ENCODE results near the gene SAMD14. TPM values are rescaled to one million over a fixed set of nuclear protein-coding genes. Genes with fewer than 3 reads are reported as not detected.

Gene SAMD14
- total RNA-seq, 1 experiment from 2014 or later, result not detected

GRCh38 chr17:50114401-50114800, 15.6 kb downstream of the SAMD14 start:
- BruUV-seq (replicated peaks), result no TSS peak
- TF ChIP-seq CTCF (IDR thresholded peaks at IDR 0.05; ENCODE audit: unreplicated experiment), result no peak
- peaks cover 52% of the 10 kb centered on the region for H3K27me3 Mint-ChIP-seq (ENCODE audit: unreplicated experiment)
- no peaks in the 10 kb centered on the region for H3K4me1 Mint-ChIP-seq (ENCODE audit: low read depth, unreplicated experiment)
- intact Hi-C loops (cut with micrococcal nuclease; ENCODE audit: unreplicated experiment), result no loop called here
- no peaks in the 10 kb centered on the region for H3K9me3 Mint-ChIP-seq (ENCODE audit: low read depth, unreplicated experiment)
- H3K36me3 Mint-ChIP-seq (ENCODE audit: insufficient read depth, unreplicated experiment), result peaks cover 13% of the 10 kb centered on the region
- H3K4me3 Mint-ChIP-seq (ENCODE audit: low read depth, unreplicated experiment), result no peak overlapping the region
- H3K27ac Mint-ChIP-seq (ENCODE audit: unreplicated experiment), result no peak overlapping the region
- DNase-seq, result no peak
- CTCF ChIA-PET, result interaction anchor here (0.6 to 1.7 kb wide), 6 partner anchors 9 to 64 kb away, joined by 3 to 9 read pairs (median 4); partner anchors contain the start of gene PDK2

DNA sequence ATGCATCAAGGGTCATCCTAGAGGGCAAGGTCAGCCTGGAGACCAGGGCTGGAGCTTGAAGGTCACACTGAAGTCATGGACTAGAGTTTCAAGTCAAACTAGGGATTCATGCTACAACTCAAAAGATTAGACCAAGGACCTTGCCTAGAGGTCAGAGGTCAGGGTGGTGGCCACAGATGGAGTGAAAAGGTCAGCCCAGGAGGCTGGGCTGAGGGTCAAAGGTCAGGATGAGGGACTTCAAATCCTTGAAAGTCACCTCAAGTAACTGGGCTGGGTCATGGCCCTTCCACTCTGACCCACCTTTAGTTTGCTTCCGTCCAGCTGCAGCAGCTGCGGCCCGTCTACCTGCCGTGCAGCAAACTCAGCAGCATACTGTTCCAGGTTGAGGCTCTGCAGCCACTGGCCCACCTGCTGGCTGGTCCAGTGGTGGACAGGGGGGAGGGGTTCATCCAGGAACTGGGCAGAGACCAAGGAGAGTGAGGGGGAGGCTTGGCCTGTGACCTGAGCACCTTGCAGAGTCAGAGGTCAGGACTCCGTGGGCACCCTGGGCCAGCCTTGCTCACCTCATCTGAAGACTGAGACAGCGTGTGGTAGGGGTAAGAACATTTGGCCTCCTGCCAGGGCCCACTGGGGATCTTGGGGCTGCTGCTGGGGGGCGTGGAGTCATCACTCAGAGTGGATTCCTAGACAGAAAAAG, 16.2 kb downstream of the SAMD14 start:
- intact Hi-C loops (cut with micrococcal nuclease; ENCODE audit: unreplicated experiment), result no loop called here
- no peak overlapping the region for H3K4me3 Mint-ChIP-seq (ENCODE audit: low read depth, unreplicated experiment)
- H3K9me3 Mint-ChIP-seq (ENCODE audit: low read depth, unreplicated experiment), result no peaks in the 10 kb centered on the region
- no peak for TF ChIP-seq CTCF (IDR thresholded peaks at IDR 0.05; ENCODE audit: unreplicated experiment)
- CTCF ChIA-PET, result interaction anchor here (1.1 to 1.7 kb wide), 3 partner anchors 11 to 22 kb away, joined by 3 to 9 read pairs (median 5); partner anchors contain the start of gene PDK2
- no peaks in the 10 kb centered on the region for H3K4me1 Mint-ChIP-seq (ENCODE audit: low read depth, unreplicated experiment)
- H3K27me3 Mint-ChIP-seq (ENCODE audit: unreplicated experiment), result peaks cover 45% of the 10 kb centered on the region
- no peak for DNase-seq
- BruUV-seq (replicated peaks), result no TSS peak
- peaks cover 16% of the 10 kb centered on the region for H3K36me3 Mint-ChIP-seq (ENCODE audit: insufficient read depth, unreplicated experiment)
- no peak overlapping the region for H3K27ac Mint-ChIP-seq (ENCODE audit: unreplicated experiment)

GRCh38 chr17:50112694-50113093, 17.3 kb downstream of the SAMD14 start:
- H3K9me3 Mint-ChIP-seq (ENCODE audit: low read depth, unreplicated experiment), result no peaks in the 10 kb centered on the region
- no TSS peak for BruUV-seq (replicated peaks)
- H3K36me3 Mint-ChIP-seq (ENCODE audit: insufficient read depth, unreplicated experiment), result peaks cover 18% of the 10 kb centered on the region
- H3K27me3 Mint-ChIP-seq (ENCODE audit: unreplicated experiment), result peaks cover 35% of the 10 kb centered on the region
- CTCF ChIA-PET, result interaction anchor here (1.1 kb wide), 2 partner anchors 10 to 24 kb away, joined by 3 read pairs; no protein-coding TSS in a partner anchor
- intact Hi-C loops (cut with micrococcal nuclease; ENCODE audit: unreplicated experiment), result no loop called here
- no peak overlapping the region for H3K4me3 Mint-ChIP-seq (ENCODE audit: low read depth, unreplicated experiment)
- no peaks in the 10 kb centered on the region for H3K4me1 Mint-ChIP-seq (ENCODE audit: low read depth, unreplicated experiment)
- no peak overlapping the region for H3K27ac Mint-ChIP-seq (ENCODE audit: unreplicated experiment)
- DNase-seq, result no peak
- no peak for TF ChIP-seq CTCF (IDR thresholded peaks at IDR 0.05; ENCODE audit: unreplicated experiment)

DNA sequence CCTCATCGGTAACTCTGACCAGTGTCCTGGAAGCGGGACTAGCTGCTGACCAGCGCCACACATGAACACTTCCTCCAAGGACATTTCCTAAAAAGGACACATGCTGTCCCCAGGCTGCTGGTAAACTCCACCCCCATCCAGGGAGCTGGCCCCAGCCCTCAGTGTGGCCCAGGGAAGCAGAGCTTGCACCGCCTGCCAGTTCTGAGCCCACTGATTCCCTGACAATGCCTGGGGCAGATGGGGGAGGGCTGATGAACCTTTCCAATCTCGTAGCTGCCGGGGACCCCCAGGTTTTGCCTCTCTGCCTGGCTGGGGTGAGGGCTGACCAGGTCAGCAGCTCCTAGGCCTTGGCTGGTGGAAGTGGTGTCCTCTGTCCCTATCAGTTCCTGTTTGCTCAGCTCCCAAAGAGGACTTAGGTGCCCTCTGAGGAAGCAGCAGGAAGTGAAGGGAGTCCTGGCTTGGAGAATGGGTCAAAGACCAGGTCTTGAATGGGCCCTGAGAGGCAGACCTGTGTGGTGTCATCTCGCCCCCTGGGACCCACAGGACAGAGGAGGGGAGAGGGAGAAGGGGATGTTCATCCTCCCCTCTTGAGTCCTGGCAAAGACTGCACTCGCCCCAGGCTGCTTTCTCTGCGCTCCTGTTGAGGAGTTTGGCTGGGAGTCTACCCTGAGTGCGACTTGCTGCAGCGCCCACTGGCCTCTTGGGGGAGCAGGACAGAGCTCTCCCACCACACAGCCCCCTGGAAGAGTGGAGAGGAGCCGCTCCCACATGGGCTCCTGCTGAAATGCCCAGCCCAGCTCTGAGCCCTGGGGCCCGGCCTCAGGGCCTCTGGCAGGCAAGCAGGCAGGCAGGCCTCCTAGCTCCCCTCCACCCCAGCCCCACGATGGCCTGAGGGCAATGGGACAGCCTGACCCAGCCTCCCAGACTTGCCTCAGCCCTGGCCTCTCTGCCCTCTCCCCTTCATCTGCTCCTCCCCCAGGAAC, 18.0 kb downstream of the SAMD14 start:
- Mint-ChIP-seq H3K36me3 (ENCODE audit: insufficient read depth, unreplicated experiment) (peaks cover 18% of the 10 kb centered on the region), H3K4me1 (ENCODE audit: low read depth, unreplicated experiment) (no peaks in the 10 kb centered on the region), H3K27ac (ENCODE audit: unreplicated experiment) (no peak overlapping the region), H3K4me3 (ENCODE audit: low read depth, unreplicated experiment) (no peak overlapping the region), H3K27me3 (ENCODE audit: unreplicated experiment) (peaks cover 27% of the 10 kb centered on the region), H3K9me3 (ENCODE audit: low read depth, unreplicated experiment) (no peaks in the 10 kb centered on the region)
- CTCF ChIA-PET, result interaction anchor here (0.7 to 1.4 kb wide), 5 partner anchors 10 to 110 kb away, joined by 3 to 4 read pairs (median 3); no protein-coding TSS in a partner anchor
- no peak for DNase-seq
- no TSS peak for BruUV-seq (replicated peaks)
- intact Hi-C loops (cut with micrococcal nuclease; ENCODE audit: unreplicated experiment), result no loop called here
- no peak for TF ChIP-seq CTCF (IDR thresholded peaks at IDR 0.05; ENCODE audit: unreplicated experiment)
